ENCODE data around the gene ERP29.

The ERP29 gene

DNA sequence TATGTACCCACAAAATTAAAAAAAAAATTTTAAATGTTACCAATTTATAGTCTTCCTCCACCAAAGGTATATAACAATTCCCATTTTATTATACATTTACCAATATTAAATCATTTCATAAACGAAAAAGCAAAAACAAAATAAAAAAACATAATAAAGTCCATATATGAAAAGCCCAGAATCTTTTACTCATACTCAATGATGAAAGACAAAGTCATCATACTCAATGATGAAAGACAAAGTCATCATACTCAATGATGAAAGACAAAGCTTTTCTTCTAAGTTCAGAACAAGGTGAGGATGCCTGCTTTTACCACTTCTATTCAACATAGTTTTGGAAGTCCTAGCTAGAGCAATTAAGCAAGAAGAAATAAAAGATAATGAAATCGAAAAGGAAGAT lies 28.4 kb upstream of the ERP29 start:
- TF ChIP-seq, protein P1, sequence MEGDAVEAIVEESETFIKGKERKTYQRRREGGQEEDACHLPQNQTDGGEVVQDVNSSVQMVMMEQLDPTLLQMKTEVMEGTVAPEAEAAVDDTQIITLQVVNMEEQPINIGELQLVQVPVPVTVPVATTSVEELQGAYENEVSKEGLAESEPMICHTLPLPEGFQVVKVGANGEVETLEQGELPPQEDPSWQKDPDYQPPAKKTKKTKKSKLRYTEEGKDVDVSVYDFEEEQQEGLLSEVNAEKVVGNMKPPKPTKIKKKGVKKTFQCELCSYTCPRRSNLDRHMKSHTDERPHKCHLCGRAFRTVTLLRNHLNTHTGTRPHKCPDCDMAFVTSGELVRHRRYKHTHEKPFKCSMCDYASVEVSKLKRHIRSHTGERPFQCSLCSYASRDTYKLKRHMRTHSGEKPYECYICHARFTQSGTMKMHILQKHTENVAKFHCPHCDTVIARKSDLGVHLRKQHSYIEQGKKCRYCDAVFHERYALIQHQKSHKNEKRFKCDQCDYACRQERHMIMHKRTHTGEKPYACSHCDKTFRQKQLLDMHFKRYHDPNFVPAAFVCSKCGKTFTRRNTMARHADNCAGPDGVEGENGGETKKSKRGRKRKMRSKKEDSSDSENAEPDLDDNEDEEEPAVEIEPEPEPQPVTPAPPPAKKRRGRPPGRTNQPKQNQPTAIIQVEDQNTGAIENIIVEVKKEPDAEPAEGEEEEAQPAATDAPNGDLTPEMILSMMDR (conservative IDR thresholded peaks at IDR 0.05; ENCODE audit: low read depth, low read length), result no peak
- no peak overlapping the region for H3K4me3 ChIP-seq (IDR thresholded peaks at IDR 0.05; ENCODE audit: insufficient read depth, low read depth, low read length)
- H3K27me3 ChIP-seq (ENCODE audit: insufficient read depth, low read depth), result no peaks in the 10 kb centered on the region
- no peak overlapping the region for H3K9ac ChIP-seq
- H4K20me1 ChIP-seq (ENCODE audit: insufficient read depth), result no peaks in the 10 kb centered on the region
- H3K36me3 ChIP-seq (ENCODE audit: insufficient read depth), result no peaks in the 10 kb centered on the region
- no peaks in the 10 kb centered on the region for H3K79me2 ChIP-seq (ENCODE audit: insufficient read depth, low read depth)
- H3K27ac ChIP-seq, result no peak overlapping the region
- no peak overlapping the region for H3K4me2 ChIP-seq
- H2AFZ ChIP-seq (ENCODE audit: low read depth), result no peak overlapping the region
- no peaks in the 10 kb centered on the region for H3K4me1 ChIP-seq (ENCODE audit: low read depth, poor library complexity, severe bottlenecking)

DNA sequence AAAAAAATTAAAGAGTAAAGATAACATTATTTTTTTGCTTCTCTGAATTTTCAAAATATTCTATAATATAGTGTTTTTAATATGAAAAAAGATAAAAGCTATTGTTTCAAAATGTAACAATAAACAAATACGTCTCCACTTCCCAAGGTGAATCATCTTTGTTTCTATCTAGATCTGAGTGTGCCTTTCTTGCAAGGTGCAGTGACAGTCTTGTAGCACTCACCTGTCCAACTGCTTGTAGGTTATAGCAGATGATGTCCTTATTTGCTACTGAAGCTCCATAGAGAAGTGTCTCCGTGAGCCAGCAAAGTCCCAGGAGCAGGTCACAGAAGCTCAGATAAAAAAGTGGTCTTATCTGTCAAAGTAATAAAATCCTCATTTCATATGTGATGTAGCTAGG lies 21.7 kb upstream of the ERP29 start:
- H3K4me3 ChIP-seq (IDR thresholded peaks at IDR 0.05; ENCODE audit: insufficient read depth, low read depth, low read length), result no peak overlapping the region
- H3K9ac ChIP-seq, result no peak overlapping the region
- no peaks in the 10 kb centered on the region for H4K20me1 ChIP-seq (ENCODE audit: insufficient read depth)
- H3K36me3 ChIP-seq (ENCODE audit: insufficient read depth), result no peaks in the 10 kb centered on the region
- H3K4me2 ChIP-seq, result peak overlapping the region; percentile 30; the same call in 1 of the 2 replicates
- H3K4me1 ChIP-seq (ENCODE audit: low read depth, poor library complexity, severe bottlenecking), result peaks cover 49% of the 10 kb centered on the region
- no peak overlapping the region for H2AFZ ChIP-seq (ENCODE audit: low read depth)
- no peak overlapping the region for H3K27ac ChIP-seq
- H3K27me3 ChIP-seq (ENCODE audit: insufficient read depth, low read depth), result no peaks in the 10 kb centered on the region
- H3K79me2 ChIP-seq (ENCODE audit: insufficient read depth, low read depth), result no peaks in the 10 kb centered on the region
- TF ChIP-seq, protein P1 (conservative IDR thresholded peaks at IDR 0.05; ENCODE audit: low read depth, low read length), result no peak

DNA sequence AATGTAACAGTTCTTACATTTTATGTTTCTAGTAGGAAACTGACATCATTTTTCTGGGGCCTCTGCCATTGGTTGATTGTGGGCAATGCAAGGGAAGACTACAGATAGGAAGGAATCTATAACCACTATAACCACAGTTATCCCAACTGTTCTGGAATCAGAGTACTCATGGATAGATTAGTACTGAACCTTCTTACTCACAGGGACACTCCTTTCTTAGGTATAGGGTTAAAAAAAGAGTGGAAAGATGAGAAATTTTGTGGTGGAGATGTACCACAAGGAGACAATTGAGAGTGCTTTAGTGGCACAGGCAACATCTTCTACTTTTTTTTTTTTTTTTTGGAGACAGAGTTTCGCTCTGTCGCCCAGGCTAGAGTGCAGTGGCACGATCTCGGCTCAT lies 21.3 kb upstream of the ERP29 start:
- Histone ChIP-seq H3K27me3 (ENCODE audit: insufficient read depth, low read depth) (no peaks in the 10 kb centered on the region), H3K4me2 (peak overlapping the region; percentile 30; the same call in 1 of the 2 replicates), H4K20me1 (ENCODE audit: insufficient read depth) (no peaks in the 10 kb centered on the region), H3K79me2 (ENCODE audit: insufficient read depth, low read depth) (no peaks in the 10 kb centered on the region), H3K4me3 (IDR thresholded peaks at IDR 0.05; ENCODE audit: insufficient read depth, low read depth, low read length) (no peak overlapping the region), H3K36me3 (ENCODE audit: insufficient read depth) (no peaks in the 10 kb centered on the region), H3K4me1 (ENCODE audit: low read depth, poor library complexity, severe bottlenecking) (peaks cover 53% of the 10 kb centered on the region), H3K9ac (no peak overlapping the region), H3K27ac (no peak overlapping the region), H2AFZ (ENCODE audit: low read depth) (no peak overlapping the region)
- TF ChIP-seq, protein P1 (conservative IDR thresholded peaks at IDR 0.05; ENCODE audit: low read depth, low read length), result no peak

DNA sequence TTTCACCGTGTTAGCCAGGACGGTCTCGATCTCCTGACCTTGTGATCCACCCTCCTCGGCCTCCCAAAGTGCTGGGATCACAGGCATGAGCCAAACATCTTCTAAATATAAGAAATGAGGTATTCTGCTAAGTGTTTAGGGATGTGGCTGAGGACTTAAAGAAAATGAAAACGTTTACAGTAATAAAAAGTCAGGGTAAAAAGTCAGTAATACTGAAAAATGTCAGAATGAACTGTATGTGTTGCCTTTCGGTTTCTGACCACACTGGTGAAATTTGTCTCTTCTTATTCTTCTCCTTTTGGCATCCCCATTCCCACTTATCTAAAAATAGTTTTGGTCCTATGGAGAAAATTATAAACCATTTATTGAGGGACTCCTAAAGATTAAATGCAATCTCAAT lies 20.8 kb upstream of the ERP29 start:
- H3K4me3 ChIP-seq (IDR thresholded peaks at IDR 0.05; ENCODE audit: insufficient read depth, low read depth, low read length), result no peak overlapping the region
- H3K79me2 ChIP-seq (ENCODE audit: insufficient read depth, low read depth), result no peaks in the 10 kb centered on the region
- no peaks in the 10 kb centered on the region for H3K36me3 ChIP-seq (ENCODE audit: insufficient read depth)
- H3K4me1 ChIP-seq (ENCODE audit: low read depth, poor library complexity, severe bottlenecking), result peaks cover 57% of the 10 kb centered on the region
- no peaks in the 10 kb centered on the region for H3K27me3 ChIP-seq (ENCODE audit: insufficient read depth, low read depth)
- TF ChIP-seq, protein P1 (conservative IDR thresholded peaks at IDR 0.05; ENCODE audit: low read depth, low read length), result no peak
- H3K27ac ChIP-seq, result no peak overlapping the region
- H3K9ac ChIP-seq, result no peak overlapping the region
- H3K4me2 ChIP-seq, result peak overlapping the region; percentile 71; the same call in 1 of the 2 replicates
- H4K20me1 ChIP-seq (ENCODE audit: insufficient read depth), result no peaks in the 10 kb centered on the region
- no peak overlapping the region for H2AFZ ChIP-seq (ENCODE audit: low read depth)
